ENCODE results near the gene EGLN3.

DNA sequence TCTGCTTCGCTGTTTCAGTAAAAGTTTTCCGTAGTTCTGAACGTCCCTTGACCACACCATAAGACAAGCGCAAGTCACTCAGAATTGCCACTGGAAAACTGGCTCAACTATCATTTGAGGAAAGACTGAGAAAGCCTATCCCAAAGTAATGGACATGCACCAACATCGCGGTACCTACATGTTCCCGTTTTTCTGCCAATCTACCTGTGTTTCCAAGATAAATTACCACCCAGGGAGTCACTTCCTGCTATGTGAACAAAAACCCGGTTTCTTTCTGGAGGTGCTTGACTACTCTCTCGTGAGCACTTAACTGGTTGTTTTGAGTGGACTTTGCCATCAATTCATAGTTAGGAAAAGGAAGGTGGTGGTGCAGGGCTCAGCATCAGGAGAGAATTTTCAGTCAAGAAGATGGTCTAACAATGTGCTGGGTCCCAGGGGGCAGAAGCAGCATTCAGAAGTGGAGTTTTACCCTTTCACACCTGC, 1.4 kb downstream of the EGLN3 start:
- TF ChIP-seq, protein P1, sequence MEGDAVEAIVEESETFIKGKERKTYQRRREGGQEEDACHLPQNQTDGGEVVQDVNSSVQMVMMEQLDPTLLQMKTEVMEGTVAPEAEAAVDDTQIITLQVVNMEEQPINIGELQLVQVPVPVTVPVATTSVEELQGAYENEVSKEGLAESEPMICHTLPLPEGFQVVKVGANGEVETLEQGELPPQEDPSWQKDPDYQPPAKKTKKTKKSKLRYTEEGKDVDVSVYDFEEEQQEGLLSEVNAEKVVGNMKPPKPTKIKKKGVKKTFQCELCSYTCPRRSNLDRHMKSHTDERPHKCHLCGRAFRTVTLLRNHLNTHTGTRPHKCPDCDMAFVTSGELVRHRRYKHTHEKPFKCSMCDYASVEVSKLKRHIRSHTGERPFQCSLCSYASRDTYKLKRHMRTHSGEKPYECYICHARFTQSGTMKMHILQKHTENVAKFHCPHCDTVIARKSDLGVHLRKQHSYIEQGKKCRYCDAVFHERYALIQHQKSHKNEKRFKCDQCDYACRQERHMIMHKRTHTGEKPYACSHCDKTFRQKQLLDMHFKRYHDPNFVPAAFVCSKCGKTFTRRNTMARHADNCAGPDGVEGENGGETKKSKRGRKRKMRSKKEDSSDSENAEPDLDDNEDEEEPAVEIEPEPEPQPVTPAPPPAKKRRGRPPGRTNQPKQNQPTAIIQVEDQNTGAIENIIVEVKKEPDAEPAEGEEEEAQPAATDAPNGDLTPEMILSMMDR (IDR thresholded peaks at IDR 0.05) = no peak
- TF ChIP-seq POLR2A (IDR thresholded peaks at IDR 0.05) = no peak
